Hippocampal formation (tissue), 2 donors: ENCODE measurements around the gene COPS2.
"Not testable (repeated sequence)": the region's sequence is repeated elsewhere in the genome, so short reads cannot be mapped to it uniquely, and the experiment has no call there.

Experiments
- DNase-seq, 2 donors: peaks; one replicate each; lab custom pipeline; 2025; lab: John Stamatoyannopoulos, UW

COPS2 gene

GRCh38 chr15:49155110-49155833 is at the start of gene COPS2:
Gene COPS2 (minus strand): TSS chr15:49155599. CDS start chr15:49155578, 21 bp downstream.
- peak; percentile 94 to 99 for DNase-seq

GRCh38 chr15:49200347-49200746 is 44.9 kb upstream of the COPS2 start:
- DNase-seq: no peak

GRCh38 chr15:49199666-49200065 is 44.3 kb upstream of the COPS2 start:
- DNase-seq: no peak

GRCh38 chr15:49196856-49197255 is 41.5 kb upstream of the COPS2 start:
- DNase-seq: no peak

GRCh38 chr15:49191892-49192291 is 36.5 kb upstream of the COPS2 start:
- DNase-seq: no peak

GRCh38 chr15:49190586-49190985 is 35.2 kb upstream of the COPS2 start:
- DNase-seq: no peak

- no peak for DNase-seq
Measured at GRCh38 chr15:49189631-49190030, 34.2 kb upstream of the COPS2 start.

GRCh38 chr15:49188933-49189332 is 33.5 kb upstream of the COPS2 start:
- no peak for DNase-seq

GRCh38 chr15:49187549-49188245 is 32.3 kb upstream of the COPS2 start:
- DNase-seq: no peak

GRCh38 chr15:49185473-49185872 is 30.1 kb upstream of the COPS2 start:
- DNase-seq: no peak

- not testable (repeated sequence) for DNase-seq
Measured at GRCh38 chr15:49183741-49184140, 28.3 kb upstream of the COPS2 start.

GRCh38 chr15:49182128-49182527 is 26.7 kb upstream of the COPS2 start:
- no peak for DNase-seq

- no peak for DNase-seq
Measured at GRCh38 chr15:49179433-49180190, 24.2 kb upstream of the COPS2 start.

GRCh38 chr15:49178497-49178896 is 23.1 kb upstream of the COPS2 start:
- DNase-seq: no peak

- not testable (repeated sequence) for DNase-seq
Measured at GRCh38 chr15:49175582-49176397, 20.4 kb upstream of the COPS2 start.

GRCh38 chr15:49174902-49175301 is 19.5 kb upstream of the COPS2 start:
- DNase-seq: no peak

GRCh38 chr15:49171790-49172189 is 16.4 kb upstream of the COPS2 start:
- no peak for DNase-seq

- DNase-seq: peak; percentile 69 to 78
Measured at GRCh38 chr15:49169880-49170597, 14.6 kb upstream of the COPS2 start, which contains the start of gene GALK2. Gene GALK2 (plus strand): TSS chr15:49170247. CDS start chr15:49170323, 76 bp downstream.

- DNase-seq: no peak
Measured at GRCh38 chr15:49168016-49168415, 12.6 kb upstream of the COPS2 start.

- DNase-seq: no peak
Measured at GRCh38 chr15:49164865-49165264, 9.5 kb upstream of the COPS2 start.

GRCh38 chr15:49163678-49164077 is 8.3 kb upstream of the COPS2 start:
- DNase-seq: no peak
